Colonic mucosa (tissue), 4 donors: ENCODE measurements around the gene CD72. TPM values are rescaled to one million over a fixed set of nuclear protein-coding genes. Genes with fewer than 3 reads are reported as not detected.
"Not testable (repeated sequence)": the region's sequence is repeated elsewhere in the genome, so short reads cannot be mapped to it uniquely, and the experiment has no call there.

Experiments used
- DNase-seq: peaks from one replicate; pipeline ENCODE4 v3.0.0-alpha.2; 2020
- H3K27ac ChIP-seq: fragments of 200-600 bp; one replicate; pipeline ENCODE4 v1.8.0; 2021
- H3K27me3 ChIP-seq: fragments of 200-600 bp; one replicate; pipeline ENCODE4 v1.8.0; 2021
- H3K36me3 ChIP-seq: fragments of 200-600 bp; one replicate; pipeline ENCODE4 v1.8.0; 2021
- H3K4me1 ChIP-seq: fragments of 200-600 bp; one replicate; pipeline ENCODE4 v1.8.0; 2021; ENCODE audit warnings: mild to moderate bottlenecking
- H3K4me3 ChIP-seq: fragments of 200-600 bp; one replicate; pipeline ENCODE4 v1.8.0; 2021
- H3K9ac ChIP-seq, 2 donors: one replicate each; pipeline ENCODE4 v1.7.0; 2013; ENCODE audit warnings: control low read depth in 2 of 2, low read depth in 2 of 2, low read length in 2 of 2
- H3K9me3 ChIP-seq: fragments of 200-600 bp; one replicate; pipeline ENCODE4 v1.8.0; 2021
- CTCF ChIP-seq: fragments of 200-600 bp; IDR thresholded peaks from one replicate; pipeline ENCODE4 v1.8.0; 2022; ENCODE audit warnings: antibody characterized with exemption, mild to moderate bottlenecking
- intact Hi-C: fragments of 100-400 bp; cut with DNase I; formaldehyde crosslinking; loops from one replicate; pipeline ENCODE4 v1.14.1; 2022
- total RNA-seq, 2 donors: library from RNA; stranded (reverse); fragmentation: NEBNext Ultra II Directional in 1 of 2; extraction: Animal tissue kit (Norgen Biotek cat#: 25700) in 1 of 2; gene quantifications; one replicate each; pipeline ENCODE4 v1.2.1, GENCODE V29; 2021
- donor health status: healthy.
- donor health status: DM: no; HTN: no; CAD: no.
- donor health status: DM: no; HTN: no; CAD: no.

The CD72 gene
- total RNA-seq, 2 donors from 2014 or later: 0.69 to 2.7 TPM

GRCh38 chr9:35612843-35613242, 5.4 kb downstream of the CD72 start:
- H3K4me3 ChIP-seq: no peak overlapping the region
- intact Hi-C loops: no loop called here
- no peak for DNase-seq
- no peaks in the 10 kb centered on the region for H3K27me3 ChIP-seq
- no peaks in the 10 kb centered on the region for H3K4me1 ChIP-seq
- H3K36me3 ChIP-seq: no peaks in the 10 kb centered on the region
- TF ChIP-seq CTCF: no peak
- no peak overlapping the region for H3K27ac ChIP-seq
- no peaks in the 10 kb centered on the region for H3K9me3 ChIP-seq
- no peak overlapping the region for H3K9ac ChIP-seq

GRCh38 chr9:35612066-35612465, 6.1 kb downstream of the CD72 start:
- DNase-seq, H3K4me1 ChIP-seq, H3K9me3 ChIP-seq, H3K27ac ChIP-seq, H3K36me3 ChIP-seq, H3K9ac ChIP-seq, intact Hi-C loops, H3K27me3 ChIP-seq, H3K4me3 ChIP-seq: not testable (repeated sequence)

- Histone ChIP-seq H3K9ac (no peak overlapping the region), H3K27me3 (no peaks in the 10 kb centered on the region), H3K4me3 (no peak overlapping the region), H3K36me3 (no peaks in the 10 kb centered on the region), H3K9me3 (no peaks in the 10 kb centered on the region), H3K27ac (no peak overlapping the region), H3K4me1 (no peaks in the 10 kb centered on the region)
- DNase-seq: no peak
- no peak for TF ChIP-seq CTCF
- intact Hi-C loops: no loop called here
Measured at GRCh38 chr9:35611230-35611797, 6.9 kb downstream of the CD72 start.

GRCh38 chr9:35609820-35610163, 8.4 kb downstream of the CD72 start:
- Histone ChIP-seq H3K4me1 (no peaks in the 10 kb centered on the region), H3K9ac (no peak overlapping the region), H3K27ac (no peak overlapping the region), H3K36me3 (no peaks in the 10 kb centered on the region), H3K27me3 (no peaks in the 10 kb centered on the region), H3K4me3 (no peak overlapping the region), H3K9me3 (no peaks in the 10 kb centered on the region)
- intact Hi-C loops: no loop called here
- no peak for DNase-seq
- no peak for TF ChIP-seq CTCF

GRCh38 chr9:35609001-35609819, 9.0 kb downstream of the CD72 start:
- intact Hi-C loops: no loop called here
- H3K9ac ChIP-seq: no peak overlapping the region
- H3K27me3 ChIP-seq: no peaks in the 10 kb centered on the region
- TF ChIP-seq CTCF: no peak
- no peaks in the 10 kb centered on the region for H3K4me1 ChIP-seq
- no peaks in the 10 kb centered on the region for H3K9me3 ChIP-seq
- no peaks in the 10 kb centered on the region for H3K36me3 ChIP-seq
- no peak overlapping the region for H3K27ac ChIP-seq
- no peak for DNase-seq
- H3K4me3 ChIP-seq: no peak overlapping the region

- DNase-seq: no peak
- Histone ChIP-seq H3K27ac (no peak overlapping the region), H3K27me3 (no peaks in the 10 kb centered on the region), H3K4me1 (peaks cover 5% of the 10 kb centered on the region), H3K9me3 (no peaks in the 10 kb centered on the region), H3K9ac (no peak overlapping the region), H3K4me3 (no peak overlapping the region), H3K36me3 (no peaks in the 10 kb centered on the region)
- intact Hi-C loops: no loop called here
- TF ChIP-seq CTCF: no peak
Measured at GRCh38 chr9:35608221-35608620, 10.0 kb downstream of the CD72 start.
